ENCODE measurements around the gene CACNB4. TPM values are rescaled to one million over a fixed set of nuclear protein-coding genes. Genes with fewer than 3 reads are reported as not detected.

The CACNB4 gene
- total RNA-seq, 1 experiment from 2014 or later, result not detected

DNA sequence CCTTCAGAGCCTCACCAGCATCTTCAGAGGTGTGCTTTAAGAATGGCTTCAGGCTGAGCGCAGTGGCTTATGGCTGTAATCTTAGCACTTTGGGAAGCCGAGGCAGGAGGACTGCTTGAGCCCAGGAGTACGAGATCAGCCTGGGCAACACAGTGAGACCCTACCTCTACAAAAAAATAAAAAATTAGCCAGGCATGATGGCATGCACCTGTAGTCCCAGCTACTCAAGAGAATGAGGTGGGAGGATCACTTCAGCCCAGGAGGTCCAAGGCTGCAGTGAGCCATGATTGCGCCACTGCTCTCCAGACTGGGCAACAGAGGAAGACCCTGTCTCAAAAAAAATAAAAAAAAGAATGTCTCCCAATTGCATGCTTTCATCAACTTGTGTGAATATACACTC is 137.3 kb downstream of the CACNB4 start:
- no peaks in the 10 kb centered on the region for H3K9me2 ChIP-seq (replicated peaks; ENCODE audit: low read length)
- no peak overlapping the region for H3K4me3 ChIP-seq (ENCODE audit: low read length)
- no peaks in the 10 kb centered on the region for H3K79me2 ChIP-seq (ENCODE audit: low read length)
- no peak overlapping the region for H3K9ac ChIP-seq (ENCODE audit: low read length)
- ChIA-PET CTCF (no interaction called here), POLR2A (ENCODE audit: unreplicated experiment) (no interaction called here)
- BruUV-seq (replicated peaks), result no TSS peak
- DNase-seq, result no peak
- no peak overlapping the region for H3K4me2 ChIP-seq (ENCODE audit: low read length)
- no peaks in the 10 kb centered on the region for H3K36me3 ChIP-seq (ENCODE audit: low read depth, low read length)
- no peaks in the 10 kb centered on the region for H3F3A ChIP-seq (ENCODE audit: low read length, unreplicated experiment)
- no peaks in the 10 kb centered on the region for H3K4me1 ChIP-seq (ENCODE audit: insufficient read depth, low read length)
- H3K27ac ChIP-seq (ENCODE audit: low read length), result no peak overlapping the region
- H3K27me3 ChIP-seq (ENCODE audit: low read length), result peaks cover 45% of the 10 kb centered on the region
- no peak for ATAC-seq
- intact Hi-C loops (cut with micrococcal nuclease), result no loop called here
- TF ChIP-seq CTCF (conservative IDR thresholded peaks at IDR 0.05; ENCODE audit: low read depth, low read length) (no peak), EZH2phosphoT487 (IDR thresholded peaks at IDR 0.05; ENCODE audit: borderline replicate concordance, low read length) (no peak), EZH2 (IDR thresholded peaks at IDR 0.05; ENCODE audit: low read length, unreplicated experiment) (no peak)
- no peaks in the 10 kb centered on the region for H3K9me3 ChIP-seq (ENCODE audit: low read length)
- H2AFZ ChIP-seq (ENCODE audit: low read length), result no peak overlapping the region
- no peaks in the 10 kb centered on the region for H4K20me1 ChIP-seq (ENCODE audit: low read length)

GRCh38 chr2:151959238-151959637 is 139.6 kb downstream of the CACNB4 start:
- H3K27me3 ChIP-seq (ENCODE audit: low read length), result peaks cover 49% of the 10 kb centered on the region
- no peaks in the 10 kb centered on the region for H4K20me1 ChIP-seq (ENCODE audit: low read length)
- H3K9me2 ChIP-seq (replicated peaks; ENCODE audit: low read length), result no peaks in the 10 kb centered on the region
- DNase-seq (no peak), ATAC-seq (no peak)
- ChIA-PET CTCF (no interaction called here), POLR2A (ENCODE audit: unreplicated experiment) (no interaction called here)
- TF ChIP-seq EZH2phosphoT487 (IDR thresholded peaks at IDR 0.05; ENCODE audit: borderline replicate concordance, low read length), result no peak
- no peak for TF ChIP-seq CTCF (conservative IDR thresholded peaks at IDR 0.05; ENCODE audit: low read depth, low read length)
- TF ChIP-seq EZH2 (IDR thresholded peaks at IDR 0.05; ENCODE audit: low read length, unreplicated experiment), result no peak
- H3K9me3 ChIP-seq (ENCODE audit: low read length), result no peaks in the 10 kb centered on the region
- H2AFZ ChIP-seq (ENCODE audit: low read length), result no peak overlapping the region
- H3F3A ChIP-seq (ENCODE audit: low read length, unreplicated experiment), result no peaks in the 10 kb centered on the region
- no peak overlapping the region for H3K9ac ChIP-seq (ENCODE audit: low read length)
- intact Hi-C loops (cut with micrococcal nuclease), result no loop called here
- H3K36me3 ChIP-seq (ENCODE audit: low read depth, low read length), result no peaks in the 10 kb centered on the region
- no peaks in the 10 kb centered on the region for H3K4me1 ChIP-seq (ENCODE audit: insufficient read depth, low read length)
- no peak overlapping the region for H3K4me3 ChIP-seq (ENCODE audit: low read length)
- H3K79me2 ChIP-seq (ENCODE audit: low read length), result no peaks in the 10 kb centered on the region
- no peak overlapping the region for H3K4me2 ChIP-seq (ENCODE audit: low read length)
- no peak overlapping the region for H3K27ac ChIP-seq (ENCODE audit: low read length)
- BruUV-seq (replicated peaks), result no TSS peak

DNA sequence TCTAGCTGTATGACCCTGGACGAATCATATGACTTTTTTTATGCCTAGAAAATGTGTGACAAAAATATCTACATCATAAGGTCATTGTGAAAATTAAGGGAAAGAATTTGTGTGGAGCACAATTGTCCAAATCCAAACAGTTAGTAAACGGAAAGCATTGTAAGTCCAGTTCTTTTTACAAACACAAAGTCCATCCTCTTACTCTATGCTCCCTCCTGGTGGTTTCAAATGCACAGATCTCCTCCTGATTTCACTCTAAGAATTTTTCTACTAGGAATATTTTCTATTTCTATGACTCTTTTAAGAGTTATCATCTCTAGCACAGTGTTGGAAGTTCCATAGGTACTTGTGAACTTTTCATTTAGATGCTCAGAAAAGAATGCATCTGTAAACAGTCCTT is 145.4 kb downstream of the CACNB4 start:
- ATAC-seq, result no peak
- intact Hi-C loops (cut with micrococcal nuclease), result no loop called here

More for the DNA sequence above, 145.4 kb downstream of the CACNB4 start:
- H3K9ac ChIP-seq (ENCODE audit: low read length), result no peak overlapping the region
- BruUV-seq (replicated peaks), result no TSS peak
- POLR2A ChIA-PET (ENCODE audit: unreplicated experiment), result no interaction called here
- H3K36me3 ChIP-seq (ENCODE audit: low read depth, low read length), result no peaks in the 10 kb centered on the region
- no peaks in the 10 kb centered on the region for H3K79me2 ChIP-seq (ENCODE audit: low read length)
- H3F3A ChIP-seq (ENCODE audit: low read length, unreplicated experiment), result no peaks in the 10 kb centered on the region
- H3K27me3 ChIP-seq (ENCODE audit: low read length), result peaks cover 66% of the 10 kb centered on the region
- H3K9me3 ChIP-seq (ENCODE audit: low read length), result no peaks in the 10 kb centered on the region
- no peak for TF ChIP-seq EZH2 (IDR thresholded peaks at IDR 0.05; ENCODE audit: low read length, unreplicated experiment)
- H4K20me1 ChIP-seq (ENCODE audit: low read length), result no peaks in the 10 kb centered on the region
- H3K4me1 ChIP-seq (ENCODE audit: insufficient read depth, low read length), result no peaks in the 10 kb centered on the region
- no peak overlapping the region for H2AFZ ChIP-seq (ENCODE audit: low read length)
- CTCF ChIA-PET, result no interaction called here
- no peaks in the 10 kb centered on the region for H3K9me2 ChIP-seq (replicated peaks; ENCODE audit: low read length)
- no peak overlapping the region for H3K4me2 ChIP-seq (ENCODE audit: low read length)
- H3K27ac ChIP-seq (ENCODE audit: low read length), result no peak overlapping the region
- DNase-seq, result no peak
- no peak overlapping the region for H3K4me3 ChIP-seq (ENCODE audit: low read length)

All from PC-3 (cell line).